ENCODE data around the gene SNX24.
"Not testable (repeated sequence)": the region's sequence is repeated elsewhere in the genome, so short reads cannot be mapped to it uniquely, and the experiment has no call there.

The SNX24 gene

GRCh38 chr5:122874179-122874875, 28.9 kb downstream of the SNX24 start:
- no peak for DNase-seq

GRCh38 chr5:122877518-122877917, 32.1 kb downstream of the SNX24 start:
- DNase-seq = no peak

GRCh38 chr5:122879076-122879475, 33.7 kb downstream of the SNX24 start:
- no peak for DNase-seq

- no peak for DNase-seq
These were observed 34.8 kb downstream of the SNX24 start for GRCh38 chr5:122880170-122880689.

- no peak for DNase-seq
These were observed 35.3 kb downstream of the SNX24 start for GRCh38 chr5:122880749-122881148.

GRCh38 chr5:122882831-122883230, 37.4 kb downstream of the SNX24 start:
- DNase-seq = no peak

- no peak for DNase-seq
These were observed 39.7 kb downstream of the SNX24 start for GRCh38 chr5:122885045-122885517.

- no peak for DNase-seq
These were observed 40.5 kb downstream of the SNX24 start for GRCh38 chr5:122885891-122886290.

- no peak for DNase-seq
These were observed 49.7 kb downstream of the SNX24 start for GRCh38 chr5:122895141-122895540.

GRCh38 chr5:122896598-122897282, 51.3 kb downstream of the SNX24 start:
- no peak for DNase-seq

- DNase-seq = no peak
These were observed 51.8 kb downstream of the SNX24 start for GRCh38 chr5:122897283-122897602.

GRCh38 chr5:122901346-122901745, 55.9 kb downstream of the SNX24 start:
- DNase-seq = no peak

GRCh38 chr5:122902263-122902662, 56.9 kb downstream of the SNX24 start:
- DNase-seq = peak; percentile 15

- DNase-seq = no peak
These were observed 61.4 kb downstream of the SNX24 start for GRCh38 chr5:122906768-122907167.

- DNase-seq = no peak
These were observed 61.9 kb downstream of the SNX24 start for GRCh38 chr5:122907276-122907675.

- no peak for DNase-seq
These were observed 62.7 kb downstream of the SNX24 start for GRCh38 chr5:122908108-122908507.

GRCh38 chr5:122908662-122909061, 63.2 kb downstream of the SNX24 start:
- DNase-seq = no peak

- no peak for DNase-seq
These were observed 64.2 kb downstream of the SNX24 start for GRCh38 chr5:122909470-122910100.

- DNase-seq = not testable (repeated sequence)
These were observed 68.0 kb downstream of the SNX24 start for GRCh38 chr5:122913436-122913835.

- no peak for DNase-seq
These were observed 70.5 kb downstream of the SNX24 start for GRCh38 chr5:122915717-122916461.

- DNase-seq = no peak
These were observed 71.1 kb downstream of the SNX24 start for GRCh38 chr5:122916490-122916889.

GRCh38 chr5:122919969-122920368, 74.6 kb downstream of the SNX24 start:
- no peak for DNase-seq

- no peak for DNase-seq
These were observed 76.4 kb downstream of the SNX24 start for GRCh38 chr5:122921826-122922225.
